Stimulated activated CD4-positive, alpha-beta T cell treated with anti-CD3 and anti-CD28 coated beads, TNF-alpha, amount 100 ng/mL, for 1 hour (primary cell): ENCODE measurements around the gene RUFY3.
"Not testable (repeated sequence)": the region's sequence is repeated elsewhere in the genome, so short reads cannot be mapped to it uniquely, and the experiment has no call there.

Experiments
- DNase-seq, 3 donors: peaks; one replicate each; pipeline ENCODE4 v3.0.0-alpha.2; 2020; ENCODE audit warnings: low read depth in 3 of 3, low spot score in 1 of 3

The RUFY3 gene, protein sequence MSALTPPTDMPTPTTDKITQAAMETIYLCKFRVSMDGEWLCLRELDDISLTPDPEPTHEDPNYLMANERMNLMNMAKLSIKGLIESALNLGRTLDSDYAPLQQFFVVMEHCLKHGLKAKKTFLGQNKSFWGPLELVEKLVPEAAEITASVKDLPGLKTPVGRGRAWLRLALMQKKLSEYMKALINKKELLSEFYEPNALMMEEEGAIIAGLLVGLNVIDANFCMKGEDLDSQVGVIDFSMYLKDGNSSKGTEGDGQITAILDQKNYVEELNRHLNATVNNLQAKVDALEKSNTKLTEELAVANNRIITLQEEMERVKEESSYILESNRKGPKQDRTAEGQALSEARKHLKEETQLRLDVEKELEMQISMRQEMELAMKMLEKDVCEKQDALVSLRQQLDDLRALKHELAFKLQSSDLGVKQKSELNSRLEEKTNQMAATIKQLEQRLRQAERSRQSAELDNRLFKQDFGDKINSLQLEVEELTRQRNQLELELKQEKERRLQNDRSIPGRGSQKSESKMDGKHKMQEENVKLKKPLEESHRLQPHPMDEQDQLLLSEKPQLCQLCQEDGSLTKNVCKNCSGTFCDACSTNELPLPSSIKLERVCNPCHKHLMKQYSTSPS

DNA sequence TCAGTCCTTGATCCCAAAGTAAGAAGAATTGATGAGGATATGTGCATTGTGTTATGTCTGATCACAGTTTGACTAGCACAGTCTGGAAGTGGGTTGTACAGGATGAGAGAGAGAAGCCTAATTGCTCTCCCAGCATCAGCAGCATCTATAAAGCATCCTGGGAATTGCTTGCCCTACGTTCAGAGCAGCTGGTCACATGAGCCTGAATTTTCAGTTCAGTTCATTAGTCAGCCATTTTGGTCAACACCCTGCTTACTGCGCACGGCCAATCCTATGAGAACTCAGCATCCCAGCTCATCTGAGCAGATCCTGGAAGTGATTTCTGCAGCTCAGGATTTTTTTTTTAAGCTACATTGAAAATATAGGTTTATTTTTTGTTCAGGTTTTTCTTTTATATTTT, at the start of gene RUFY3:
TSS of gene RUFY3 (plus strand) at position 218 of the 400 bp plus-strand sequence. CDS start 610 bp downstream, outside the sequence.
- DNase-seq = no peak

DNA sequence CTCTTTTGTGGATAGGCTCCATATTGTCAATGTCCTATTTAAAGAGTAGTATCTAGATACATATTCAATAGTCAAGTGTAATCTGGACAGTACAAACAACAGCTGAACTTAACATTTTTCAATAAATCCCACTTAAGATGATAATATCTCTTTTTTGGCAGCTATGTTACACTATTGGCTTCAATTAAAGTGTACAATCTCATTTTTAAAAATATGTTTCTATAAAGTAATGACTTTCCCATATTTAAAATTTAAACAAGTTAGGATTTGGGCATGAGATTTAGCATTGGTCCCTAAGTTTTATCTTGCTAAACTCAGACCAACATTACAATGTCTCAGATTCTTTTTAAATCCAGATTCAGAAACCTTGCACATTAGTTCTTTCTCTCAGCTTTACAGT, 47.6 kb upstream of the RUFY3 start:
- DNase-seq = no peak

DNA sequence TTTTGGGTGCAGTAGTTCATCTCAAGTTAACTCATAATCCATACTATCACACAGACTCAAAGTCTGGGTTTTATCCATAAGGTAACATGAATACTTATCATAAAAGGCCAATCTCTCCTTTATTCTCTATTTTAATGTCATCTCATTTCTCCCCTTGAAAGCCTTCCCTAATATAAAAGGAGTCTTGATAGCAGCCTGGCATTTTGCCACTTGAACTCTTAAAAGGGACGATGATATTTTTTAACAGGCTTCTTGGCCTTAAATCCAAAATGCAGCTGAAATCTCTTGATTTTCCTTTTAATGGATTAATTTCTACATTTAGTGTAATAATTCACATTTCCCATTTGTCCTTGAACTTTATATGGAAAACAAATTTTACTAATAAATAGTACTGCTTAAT, 47.0 kb upstream of the RUFY3 start:
- DNase-seq = no peak

GRCh38 chr4:70676554-70677090, 45.1 kb upstream of the RUFY3 start:
- DNase-seq = no peak

DNA sequence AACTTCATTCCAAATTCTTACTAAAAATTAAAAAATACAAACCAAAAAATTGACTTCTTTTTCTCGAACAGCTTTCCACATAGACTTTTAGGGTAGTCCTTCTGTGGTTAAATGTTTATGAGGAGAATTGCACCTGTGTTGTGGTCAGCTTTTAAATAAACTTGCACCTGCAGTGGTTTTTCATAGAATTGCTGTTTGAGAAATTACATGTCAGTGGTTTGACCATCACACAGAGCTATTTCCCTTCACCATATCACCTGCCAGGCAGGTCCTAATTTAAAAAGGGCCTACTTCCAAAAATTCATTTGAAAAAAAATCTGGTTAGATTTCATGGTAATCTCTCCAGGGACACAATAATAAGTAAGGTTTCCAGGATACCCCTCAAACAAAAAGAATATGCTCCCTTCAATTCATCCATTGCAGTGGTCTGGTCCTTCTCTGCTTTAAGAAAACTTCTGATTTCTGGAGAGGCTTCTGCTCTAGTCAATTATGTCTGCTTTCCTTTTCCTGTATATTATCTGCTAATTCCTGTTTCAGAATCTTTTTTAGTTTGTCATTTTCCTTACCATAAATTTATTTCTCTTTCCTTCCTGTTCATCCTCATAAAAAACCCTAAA, 43.3 kb upstream of the RUFY3 start:
- DNase-seq = no peak

- no peak for DNase-seq
Measured at GRCh38 chr4:70680934-70681333, 40.8 kb upstream of the RUFY3 start.

- no peak for DNase-seq
Measured at GRCh38 chr4:70681704-70682103, 40.1 kb upstream of the RUFY3 start.

DNA sequence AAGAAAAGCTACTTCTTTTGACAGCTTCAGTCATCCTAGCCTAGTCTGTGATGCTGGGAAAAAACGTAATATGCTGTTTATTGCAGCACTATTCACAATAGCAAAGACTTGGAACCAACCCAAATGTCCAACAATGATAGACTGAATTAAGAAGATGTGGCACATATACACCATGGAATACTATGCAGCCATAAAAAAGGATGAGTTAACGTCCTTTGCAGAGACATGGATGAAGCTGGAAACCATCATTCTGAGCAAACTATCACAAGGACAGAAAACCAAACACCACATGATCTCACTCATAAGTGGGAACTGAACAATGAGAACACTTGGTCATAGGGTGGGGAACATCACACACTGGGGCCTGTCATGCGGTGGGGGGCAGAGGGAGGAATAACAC, 39.6 kb upstream of the RUFY3 start:
- not testable (repeated sequence) for DNase-seq

- DNase-seq = no peak
Measured at GRCh38 chr4:70687392-70687791, 34.4 kb upstream of the RUFY3 start.

GRCh38 chr4:70687821-70688794, 33.7 kb upstream of the RUFY3 start, which contains the start of gene UTP3:
Gene UTP3 (plus strand): TSS chr4:70688532. CDS start chr4:70688678, 146 bp downstream.
- peak; percentile 84 to 93 (median 84) for DNase-seq

- DNase-seq = peak in 1 of 3 donors; percentile 14
Measured at GRCh38 chr4:70688795-70689231, 33.0 kb upstream of the RUFY3 start.

GRCh38 chr4:70691661-70692060, 30.1 kb upstream of the RUFY3 start:
- DNase-seq = no peak

DNA sequence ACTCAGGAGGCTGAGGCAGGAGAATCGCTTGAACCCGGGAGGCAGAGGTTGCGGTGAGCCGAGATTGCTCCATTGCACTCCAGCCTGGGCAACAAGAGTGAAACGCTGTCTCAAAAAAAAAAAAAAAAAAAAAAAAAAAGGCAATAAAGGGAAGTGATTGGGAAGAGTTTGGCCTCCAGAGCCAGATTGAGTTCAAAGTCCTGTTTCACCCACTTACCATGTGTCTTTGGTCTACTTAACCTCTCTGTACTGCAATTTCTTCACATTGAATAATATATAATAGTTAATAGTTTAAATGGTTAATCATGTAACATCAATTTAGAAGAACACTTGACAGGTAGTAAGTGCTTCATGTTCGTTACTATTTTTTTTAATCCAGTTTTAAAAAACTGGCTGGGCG, 27.1 kb upstream of the RUFY3 start:
- DNase-seq = not testable (repeated sequence)

GRCh38 chr4:70698435-70698834, 23.3 kb upstream of the RUFY3 start:
- not testable (repeated sequence) for DNase-seq

DNA sequence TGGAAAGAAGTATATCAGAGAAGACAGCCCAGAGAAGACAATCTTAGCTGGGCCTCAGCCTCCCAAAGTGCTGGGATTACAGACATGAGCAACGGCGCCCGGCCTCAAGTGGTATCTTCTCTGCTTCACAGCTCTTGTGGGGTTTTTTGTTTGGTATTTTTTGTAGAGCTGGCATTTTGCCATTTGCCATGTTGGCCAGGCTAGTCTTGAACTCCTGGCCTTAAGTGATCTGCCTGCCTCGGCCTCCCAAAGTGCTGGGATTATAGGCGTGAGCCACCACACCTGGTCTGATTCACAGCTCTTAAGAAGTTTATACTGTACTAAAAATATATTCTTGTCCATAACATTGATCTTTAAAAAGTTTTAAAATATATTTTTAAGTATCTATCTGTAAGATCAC, 21.1 kb upstream of the RUFY3 start:
- DNase-seq = no peak

DNA sequence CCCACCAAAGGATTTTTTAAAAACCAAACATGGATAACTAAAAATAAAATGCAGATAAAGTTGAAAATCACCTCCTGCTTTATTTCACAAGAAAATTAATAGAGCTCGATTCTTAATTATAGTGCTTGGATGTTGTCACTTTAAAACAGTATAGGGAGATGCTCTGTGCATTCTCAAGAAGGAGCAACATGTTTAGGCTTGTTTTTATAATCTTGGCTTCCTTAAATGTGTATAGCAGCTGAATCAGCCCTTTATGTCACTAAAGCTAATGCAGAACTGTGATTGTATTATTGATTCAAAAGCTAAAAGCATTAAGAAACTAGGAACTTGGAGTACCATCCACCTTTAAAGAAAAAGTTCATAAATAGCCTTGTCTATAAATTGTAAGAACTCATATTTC, 20.5 kb upstream of the RUFY3 start:
- DNase-seq = no peak

GRCh38 chr4:70702592-70702991, 19.2 kb upstream of the RUFY3 start:
- not testable (repeated sequence) for DNase-seq

GRCh38 chr4:70703619-70704214, 18.0 kb upstream of the RUFY3 start:
- DNase-seq = no peak

GRCh38 chr4:70704215-70704930, 17.4 kb upstream of the RUFY3 start:
- DNase-seq = peak in 2 of 3 donors; percentile 27 to 30

DNA sequence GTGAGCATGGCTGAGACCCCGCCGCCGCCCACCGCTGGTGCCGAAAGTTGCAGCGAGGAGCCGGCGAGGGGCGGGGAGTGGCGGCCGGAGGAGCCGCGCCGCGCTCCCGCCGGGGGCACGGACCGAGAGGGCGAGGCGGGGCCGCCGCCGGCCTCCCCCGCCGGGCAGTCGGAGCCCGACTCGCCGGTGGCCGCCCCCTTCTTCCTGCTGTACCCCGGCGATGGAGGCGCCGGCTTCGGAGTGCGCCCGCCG, 16.9 kb upstream of the RUFY3 start:
- no peak for DNase-seq
